Breast epithelium (tissue), 4 donors: ENCODE data around the gene PDCD11. TPM values are rescaled to one million over a fixed set of nuclear protein-coding genes. Genes with fewer than 3 reads are reported as not detected.

Experiments
- DNase-seq, 2 donors: peaks; one replicate each; pipeline ENCODE4 v3.0.0-alpha.2; 2019; ENCODE audit warnings: low spot score in 2 of 2
- H3K27ac ChIP-seq, 2 donors: fragments of 200-600 bp; sonication (generic) in 1 of 2; one replicate each; pipeline ENCODE4 v1.5.1; 2016 to 2019; ENCODE audit warnings: mild to moderate bottlenecking in 1 of 2
- H3K27me3 ChIP-seq, 2 donors: fragments of 200-600 bp; sonication (generic) in 1 of 2; one replicate each; pipeline versions ENCODE4 v1.5.1 to v1.6.0; 2017 to 2019; ENCODE audit warnings: control low read depth in 1 of 2, mild to moderate bottlenecking in 1 of 2
- H3K36me3 ChIP-seq: fragments of 200-600 bp; one replicate; pipeline ENCODE4 v1.5.1; 2019
- H3K4me1 ChIP-seq, 2 donors: fragments of 200-600 bp; sonication (generic); one replicate each; pipeline ENCODE4 v1.5.1; 2016 to 2019; ENCODE audit warnings: control low read depth in 1 of 2
- H3K4me3 ChIP-seq, 3 donors: fragments of 200-600 bp; sonication (generic); 1 replicate in 2 of 3; 2 replicates in 1 of 3; pipeline ENCODE4 v1.5.1; 2016 to 2019; ENCODE audit warnings: mild to moderate bottlenecking in 3 of 3, moderate library complexity in 2 of 3
- H3K9me3 ChIP-seq, 2 donors: fragments of 200-600 bp; sonication (generic) in 1 of 2; one replicate each; pipeline ENCODE4 v1.5.1; 2016 to 2019; ENCODE audit warnings: control low read depth in 1 of 2
- POLR2A ChIP-seq: fragments of 450-650 bp; IDR thresholded peaks from one replicate; pipeline ENCODE4 v1.6.1; 2016; ENCODE audit warnings: antibody characterized with exemption, mild to moderate bottlenecking, moderate library complexity
- POLR2AphosphoS5 ChIP-seq, 3 donors: sonication (generic); formaldehyde crosslinking; IDR thresholded peaks; one replicate each; pipeline ENCODE4 v1.6.1; 2017; ENCODE audit warnings: antibody characterized with exemption in 3 of 3
- intact Hi-C: fragments of 100-400 bp; cut with DNase I; formaldehyde crosslinking; loops from one replicate; pipeline ENCODE4 v1.15.1; 2023; ENCODE audit warnings: low total_unique reads
- total RNA-seq, 3 donors: library from RNA; depleted of rRNA; stranded (reverse); fragments of >200 nt; gene quantifications; one replicate each; pipeline ENCODE4 v1.1.0, GENCODE V29; 2016
- TF ChIP-seq, protein P1 (sequence below), 3 donors: fragments of 450-650 bp; IDR thresholded peaks; one replicate each; pipeline ENCODE4 v1.5.1; 2016 to 2017; ENCODE audit warnings: antibody characterized with exemption in 3 of 3, mild to moderate bottlenecking in 3 of 3, moderate library complexity in 3 of 3

PDCD11 gene
- total RNA-seq, 3 donors from 2014 or later = 16.2 to 29.1 (median 24.9) TPM

GRCh38 chr10:103473261-103473671, 76.8 kb downstream of the PDCD11 start:
- Histone ChIP-seq H3K27me3 (no peaks in the 10 kb centered on the region), H3K9me3 (no peaks in the 10 kb centered on the region), H3K4me3 (peak overlapping the region in 1 of 3 donors; percentile 16), H3K4me1 (no peaks in the 10 kb centered on the region), H3K27ac (no peak overlapping the region), H3K36me3 (no peaks in the 10 kb centered on the region)
- TF ChIP-seq, protein P1, sequence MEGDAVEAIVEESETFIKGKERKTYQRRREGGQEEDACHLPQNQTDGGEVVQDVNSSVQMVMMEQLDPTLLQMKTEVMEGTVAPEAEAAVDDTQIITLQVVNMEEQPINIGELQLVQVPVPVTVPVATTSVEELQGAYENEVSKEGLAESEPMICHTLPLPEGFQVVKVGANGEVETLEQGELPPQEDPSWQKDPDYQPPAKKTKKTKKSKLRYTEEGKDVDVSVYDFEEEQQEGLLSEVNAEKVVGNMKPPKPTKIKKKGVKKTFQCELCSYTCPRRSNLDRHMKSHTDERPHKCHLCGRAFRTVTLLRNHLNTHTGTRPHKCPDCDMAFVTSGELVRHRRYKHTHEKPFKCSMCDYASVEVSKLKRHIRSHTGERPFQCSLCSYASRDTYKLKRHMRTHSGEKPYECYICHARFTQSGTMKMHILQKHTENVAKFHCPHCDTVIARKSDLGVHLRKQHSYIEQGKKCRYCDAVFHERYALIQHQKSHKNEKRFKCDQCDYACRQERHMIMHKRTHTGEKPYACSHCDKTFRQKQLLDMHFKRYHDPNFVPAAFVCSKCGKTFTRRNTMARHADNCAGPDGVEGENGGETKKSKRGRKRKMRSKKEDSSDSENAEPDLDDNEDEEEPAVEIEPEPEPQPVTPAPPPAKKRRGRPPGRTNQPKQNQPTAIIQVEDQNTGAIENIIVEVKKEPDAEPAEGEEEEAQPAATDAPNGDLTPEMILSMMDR (IDR thresholded peaks at IDR 0.05) = no peak
- TF ChIP-seq POLR2A (no peak), POLR2AphosphoS5 (IDR thresholded peaks at IDR 0.05) (no peak)
- DNase-seq = no peak
- intact Hi-C loops = no loop called here

DNA sequence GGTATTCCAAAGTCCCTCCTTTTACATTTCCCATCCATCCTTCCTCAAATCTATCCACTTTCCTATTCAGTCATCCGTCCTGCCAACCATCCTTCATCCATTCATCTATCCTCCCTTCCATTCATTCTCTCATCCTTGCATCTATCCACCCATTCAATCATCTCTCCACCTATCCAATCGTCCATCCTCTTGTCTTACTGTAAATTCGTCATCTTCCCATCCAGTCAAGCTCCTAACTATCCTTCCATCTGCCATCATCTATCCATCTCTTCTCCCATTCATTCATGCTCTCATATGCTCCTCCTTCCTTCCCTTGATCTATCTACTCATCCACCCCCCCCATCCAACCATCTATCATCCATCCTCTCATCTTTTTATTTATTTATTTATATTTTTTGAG, 77.7 kb downstream of the PDCD11 start:
- Histone ChIP-seq H3K27ac (no peak overlapping the region), H3K9me3 (no peaks in the 10 kb centered on the region), H3K4me3 (no peak overlapping the region), H3K4me1 (no peaks in the 10 kb centered on the region), H3K36me3 (no peaks in the 10 kb centered on the region), H3K27me3 (no peaks in the 10 kb centered on the region)
- TF ChIP-seq, protein P1 (IDR thresholded peaks at IDR 0.05) = no peak
- no peak for TF ChIP-seq POLR2AphosphoS5 (IDR thresholded peaks at IDR 0.05)
- TF ChIP-seq POLR2A = no peak
- DNase-seq = no peak
- intact Hi-C loops = no loop called here

DNA sequence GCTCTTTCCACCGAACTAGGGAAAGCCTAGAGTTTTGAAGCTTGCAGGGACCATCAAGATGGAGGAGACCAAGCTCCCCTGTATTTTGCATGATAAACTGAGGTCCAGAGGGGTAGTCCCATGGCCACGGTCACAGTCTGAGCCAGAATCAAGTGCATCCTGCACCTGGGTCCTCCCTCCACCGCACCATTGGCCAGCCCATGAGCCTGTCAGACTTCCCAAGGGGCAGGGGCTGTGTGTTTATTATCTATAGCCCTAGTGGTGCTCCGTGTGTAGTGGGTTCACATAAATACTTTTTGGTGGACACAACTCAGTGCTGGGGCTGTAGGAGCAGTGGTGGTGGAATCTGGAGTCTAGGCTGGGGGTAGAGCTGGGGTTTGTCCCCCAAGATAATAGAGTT, 79.0 kb downstream of the PDCD11 start:
- Histone ChIP-seq H3K9me3 (no peaks in the 10 kb centered on the region), H3K27me3 (no peaks in the 10 kb centered on the region), H3K36me3 (no peaks in the 10 kb centered on the region), H3K27ac (no peak overlapping the region), H3K4me3 (no peak overlapping the region), H3K4me1 (no peaks in the 10 kb centered on the region)
- intact Hi-C loops = no loop called here
- DNase-seq = no peak
- TF ChIP-seq, protein P1 (IDR thresholded peaks at IDR 0.05) = no peak
- TF ChIP-seq POLR2A = no peak
- TF ChIP-seq POLR2AphosphoS5 (IDR thresholded peaks at IDR 0.05) = no peak

GRCh38 chr10:103476046-103476768, 79.8 kb downstream of the PDCD11 start:
- no peaks in the 10 kb centered on the region for H3K9me3 ChIP-seq
- DNase-seq = no peak
- H3K4me1 ChIP-seq = no peaks in the 10 kb centered on the region
- no peak overlapping the region for H3K4me3 ChIP-seq
- intact Hi-C loops = no loop called here
- TF ChIP-seq POLR2AphosphoS5 (IDR thresholded peaks at IDR 0.05) = no peak
- TF ChIP-seq, protein P1 (IDR thresholded peaks at IDR 0.05) = no peak
- no peak for TF ChIP-seq POLR2A
- no peaks in the 10 kb centered on the region for H3K36me3 ChIP-seq
- no peaks in the 10 kb centered on the region for H3K27me3 ChIP-seq
- no peak overlapping the region for H3K27ac ChIP-seq

GRCh38 chr10:103478671-103479070, 82.2 kb downstream of the PDCD11 start:
- Histone ChIP-seq H3K27me3 (no peaks in the 10 kb centered on the region), H3K4me1 (no peaks in the 10 kb centered on the region), H3K27ac (no peak overlapping the region), H3K9me3 (no peaks in the 10 kb centered on the region), H3K36me3 (no peaks in the 10 kb centered on the region), H3K4me3 (no peak overlapping the region)
- no peak for DNase-seq
- TF ChIP-seq POLR2AphosphoS5 (IDR thresholded peaks at IDR 0.05) = no peak
- TF ChIP-seq, protein P1 (IDR thresholded peaks at IDR 0.05) = no peak
- TF ChIP-seq POLR2A = no peak
- intact Hi-C loops = no loop called here
